ENCODE results near the gene ADGRA3.

DNA sequence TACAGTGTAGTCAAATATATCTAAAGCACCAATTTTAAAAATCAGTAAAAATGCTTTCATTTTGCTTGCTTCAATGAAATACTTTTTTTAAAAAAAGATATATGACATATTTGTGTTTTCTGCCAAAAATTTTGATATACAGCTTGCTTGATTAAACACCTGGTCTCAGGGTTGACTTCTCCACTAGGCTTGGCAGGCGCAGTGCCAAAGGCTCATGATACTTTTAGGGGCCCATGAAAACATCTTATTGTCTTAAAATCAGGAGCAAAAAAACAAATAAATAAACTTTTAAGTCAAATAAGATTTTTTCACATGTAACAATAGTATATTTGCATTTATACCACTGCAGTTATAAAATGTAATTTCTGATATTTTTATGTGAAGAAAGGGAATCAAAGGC lies 95.6 kb downstream of the ADGRA3 start:
- TF ChIP-seq EZH2 (IDR thresholded peaks at IDR 0.05; ENCODE audit: borderline replicate concordance, insufficient read depth, low read length, poor library complexity, severe bottlenecking) = no peak
- TF ChIP-seq, protein P1, sequence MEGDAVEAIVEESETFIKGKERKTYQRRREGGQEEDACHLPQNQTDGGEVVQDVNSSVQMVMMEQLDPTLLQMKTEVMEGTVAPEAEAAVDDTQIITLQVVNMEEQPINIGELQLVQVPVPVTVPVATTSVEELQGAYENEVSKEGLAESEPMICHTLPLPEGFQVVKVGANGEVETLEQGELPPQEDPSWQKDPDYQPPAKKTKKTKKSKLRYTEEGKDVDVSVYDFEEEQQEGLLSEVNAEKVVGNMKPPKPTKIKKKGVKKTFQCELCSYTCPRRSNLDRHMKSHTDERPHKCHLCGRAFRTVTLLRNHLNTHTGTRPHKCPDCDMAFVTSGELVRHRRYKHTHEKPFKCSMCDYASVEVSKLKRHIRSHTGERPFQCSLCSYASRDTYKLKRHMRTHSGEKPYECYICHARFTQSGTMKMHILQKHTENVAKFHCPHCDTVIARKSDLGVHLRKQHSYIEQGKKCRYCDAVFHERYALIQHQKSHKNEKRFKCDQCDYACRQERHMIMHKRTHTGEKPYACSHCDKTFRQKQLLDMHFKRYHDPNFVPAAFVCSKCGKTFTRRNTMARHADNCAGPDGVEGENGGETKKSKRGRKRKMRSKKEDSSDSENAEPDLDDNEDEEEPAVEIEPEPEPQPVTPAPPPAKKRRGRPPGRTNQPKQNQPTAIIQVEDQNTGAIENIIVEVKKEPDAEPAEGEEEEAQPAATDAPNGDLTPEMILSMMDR (IDR thresholded peaks at IDR 0.05; ENCODE audit: poor library complexity, severe bottlenecking) = no peak
- TF ChIP-seq RAD21 (conservative IDR thresholded peaks at IDR 0.05) = no peak
- TF ChIP-seq TAF1 (IDR thresholded peaks at IDR 0.05; ENCODE audit: low read depth) = no peak
